ENCODE measurements around the gene CDKL1.

Gene CDKL1

GRCh38 chr14:50387548-50387947, 9.1 kb downstream of the CDKL1 start:
- Histone ChIP-seq H3K36me3 (ENCODE audit: insufficient read depth, low read length) (no peaks in the 10 kb centered on the region), H4K20me1 (ENCODE audit: insufficient read depth, low read length) (no peaks in the 10 kb centered on the region), H3F3A (ENCODE audit: insufficient read depth, low read length) (no peaks in the 10 kb centered on the region), H3K79me2 (ENCODE audit: insufficient read depth, low read length) (no peaks in the 10 kb centered on the region), H3K9ac (ENCODE audit: low read length) (no peak overlapping the region), H3K9me2 (ENCODE audit: low read depth, low read length) (no peaks in the 10 kb centered on the region), H3K27me3 (ENCODE audit: insufficient read depth, low read length) (no peaks in the 10 kb centered on the region), H3K4me2 (ENCODE audit: low read length) (no peak overlapping the region), H2AFZ (ENCODE audit: low read length) (no peak overlapping the region), H3K4me3 (ENCODE audit: low read depth, low read length, poor library complexity, severe bottlenecking) (no peak overlapping the region), H3K9me3 (ENCODE audit: low read length) (no peaks in the 10 kb centered on the region), H3K4me1 (ENCODE audit: insufficient read depth, low read length, severe bottlenecking) (peaks cover 4% of the 10 kb centered on the region), H3K27ac (ENCODE audit: low read depth, low read length, poor library complexity, severe bottlenecking) (no peak overlapping the region)
- no peak for TF ChIP-seq CTCF (IDR thresholded peaks at IDR 0.05; ENCODE audit: low read length)
- TF ChIP-seq EZH2 (IDR thresholded peaks at IDR 0.05; ENCODE audit: borderline replicate concordance, low read length) = no peak

- TF ChIP-seq EZH2 (IDR thresholded peaks at IDR 0.05; ENCODE audit: borderline replicate concordance, low read length) (no peak), CTCF (IDR thresholded peaks at IDR 0.05; ENCODE audit: low read length) (no peak; the same call in none of the 2 replicates)
- no peaks in the 10 kb centered on the region for H3K9me2 ChIP-seq (ENCODE audit: low read depth, low read length)
- H3F3A ChIP-seq (ENCODE audit: insufficient read depth, low read length) = no peaks in the 10 kb centered on the region
Measured at GRCh38 chr14:50383618-50384225, 13.0 kb downstream of the CDKL1 start.

GRCh38 chr14:50381823-50382287, 14.8 kb downstream of the CDKL1 start:
- Histone ChIP-seq H3K4me2 (ENCODE audit: low read length) (no peak overlapping the region), H4K20me1 (ENCODE audit: insufficient read depth, low read length) (no peaks in the 10 kb centered on the region), H3K4me3 (ENCODE audit: low read depth, low read length, poor library complexity, severe bottlenecking) (no peak overlapping the region), H3K27me3 (ENCODE audit: insufficient read depth, low read length) (no peaks in the 10 kb centered on the region), H3K36me3 (ENCODE audit: insufficient read depth, low read length) (peaks cover 5% of the 10 kb centered on the region; the same call in 1 of the 2 replicates), H3K79me2 (ENCODE audit: insufficient read depth, low read length) (no peaks in the 10 kb centered on the region), H3K4me1 (ENCODE audit: insufficient read depth, low read length, severe bottlenecking) (no peaks in the 10 kb centered on the region), H3K9me2 (ENCODE audit: low read depth, low read length) (no peaks in the 10 kb centered on the region), H3K9ac (ENCODE audit: low read length) (no peak overlapping the region), H2AFZ (ENCODE audit: low read length) (no peak overlapping the region), H3F3A (ENCODE audit: insufficient read depth, low read length) (no peaks in the 10 kb centered on the region), H3K27ac (ENCODE audit: low read depth, low read length, poor library complexity, severe bottlenecking) (no peak overlapping the region), H3K9me3 (ENCODE audit: low read length) (no peaks in the 10 kb centered on the region)
- no peak for TF ChIP-seq EZH2 (IDR thresholded peaks at IDR 0.05; ENCODE audit: borderline replicate concordance, low read length)
- TF ChIP-seq CTCF (IDR thresholded peaks at IDR 0.05; ENCODE audit: low read length) = no peak

More at GRCh38 chr14:50383618-50384225, 13.0 kb downstream of the CDKL1 start:
- peaks cover 5% of the 10 kb centered on the region; the same call in 1 of the 2 replicates for H3K36me3 ChIP-seq (ENCODE audit: insufficient read depth, low read length)
- H4K20me1 ChIP-seq (ENCODE audit: insufficient read depth, low read length) = no peaks in the 10 kb centered on the region
- H3K4me2 ChIP-seq (ENCODE audit: low read length) = no peak overlapping the region
- no peak overlapping the region for H3K9ac ChIP-seq (ENCODE audit: low read length)
- H3K79me2 ChIP-seq (ENCODE audit: insufficient read depth, low read length) = no peaks in the 10 kb centered on the region
- no peak overlapping the region for H3K4me3 ChIP-seq (ENCODE audit: low read depth, low read length, poor library complexity, severe bottlenecking)
- no peak overlapping the region for H2AFZ ChIP-seq (ENCODE audit: low read length)
- no peaks in the 10 kb centered on the region for H3K4me1 ChIP-seq (ENCODE audit: insufficient read depth, low read length, severe bottlenecking)
- no peak overlapping the region for H3K27ac ChIP-seq (ENCODE audit: low read depth, low read length, poor library complexity, severe bottlenecking)
- no peaks in the 10 kb centered on the region for H3K9me3 ChIP-seq (ENCODE audit: low read length)
- no peaks in the 10 kb centered on the region for H3K27me3 ChIP-seq (ENCODE audit: insufficient read depth, low read length)
